IMR-90 (cell line): ENCODE results near the gene ADM. TPM values are rescaled to one million over a fixed set of nuclear protein-coding genes. Genes with fewer than 3 reads are reported as not detected.

Experiments used
- ATAC-seq: fragments of 200-7000 bp; cut with Tn5 transposase; 2 replicates; pipeline ENCODE4 v1.9.1; 2020; ENCODE audit warnings: low read depth, mild to moderate bottlenecking, moderate library complexity
- Bru-seq: library from RNA; stranded (reverse); fragments of 400-500 nt; gene quantifications from one replicate; lab custom pipeline; 2021; lab: Mats Ljungman, UMichigan
- BruChase-seq, 2 experiments: library from RNA; stranded (reverse); fragments of 400-500 nt; gene quantifications; one replicate each; lab custom pipeline; 2021; lab: Mats Ljungman, UMichigan
- BruUV-seq: library from RNA; stranded (reverse); fragments of 400-500 nt; replicated peaks from 2 replicates; lab custom pipeline; 2021; lab: Mats Ljungman, UMichigan
- CTCF ChIA-PET: fragments of 300-600 bp; formaldehyde crosslinking; extraction: SDS; loops from one replicate; lab custom pipeline; 2021; ENCODE audit warnings: antibody characterized with exemption; lab: Yijun Ruan, JAX
- POLR2A ChIA-PET: fragments of 300-600 bp; sonication (Branson Sonifier 250); formaldehyde crosslinking; loops from one replicate; lab custom pipeline; 2022; ENCODE audit warnings: antibody characterized with exemption; ENCODE audit not compliant: unreplicated experiment; lab: Charles Lee
- DNase-seq: peaks from one replicate; pipeline ENCODE4 v3.0.0; 2013
- H2AFZ ChIP-seq: replicated peaks from 2 replicates; pipeline ENCODE3; 2013; ENCODE audit warnings: low read length, mild to moderate bottlenecking; ENCODE audit not compliant: poor library complexity
- H2AK5ac ChIP-seq: 2 replicates; pipeline ENCODE4 v1.6.1; 2013; ENCODE audit warnings: low read depth, low read length, inconsistent platforms
- H2AK9ac ChIP-seq: replicated peaks from 2 replicates; pipeline ENCODE3; 2013; ENCODE audit warnings: mild to moderate bottlenecking, low read depth, low read length, moderate library complexity; ENCODE audit not compliant: poor library complexity
- H2BK120ac ChIP-seq: 2 replicates; pipeline ENCODE4 v1.6.1; 2013; ENCODE audit warnings: low read depth, low read length, inconsistent platforms
- H2BK15ac ChIP-seq: 3 replicates; pipeline ENCODE4 v1.6.1; 2013; ENCODE audit warnings: low read depth, low read length, inconsistent platforms
- H2BK20ac ChIP-seq: 2 replicates; pipeline ENCODE4 v1.6.1; 2013; ENCODE audit warnings: low read depth, mild to moderate bottlenecking, inconsistent platforms, low read length, moderate library complexity
- H2BK5ac ChIP-seq: 2 replicates; pipeline ENCODE4 v1.6.1; 2013; ENCODE audit warnings: mild to moderate bottlenecking, low read depth, low read length, inconsistent platforms; ENCODE audit not compliant: poor library complexity, severe bottlenecking
- H3K14ac ChIP-seq: replicated peaks from 2 replicates; pipeline ENCODE4 v1.6.1; 2013; ENCODE audit warnings: low read depth, low read length, inconsistent platforms
- H3K18ac ChIP-seq: 2 replicates; pipeline ENCODE4 v1.6.1; 2013; ENCODE audit warnings: low read depth, low read length, control low read depth
- H3K23ac ChIP-seq: 2 replicates; pipeline ENCODE4 v1.6.1; 2013; ENCODE audit warnings: low read depth, low read length, inconsistent platforms
- H3K27ac ChIP-seq: 2 replicates; pipeline ENCODE4 v1.5.1; 2013; ENCODE audit warnings: mild to moderate bottlenecking, control low read depth, low read length; ENCODE audit not compliant: insufficient read depth
- H3K27me3 ChIP-seq: 2 replicates; pipeline ENCODE4 v1.6.1; 2013; ENCODE audit warnings: low read length; ENCODE audit not compliant: control insufficient read depth, insufficient read depth
- H3K36me3 ChIP-seq: 2 replicates; pipeline ENCODE4 v1.6.1; 2013; ENCODE audit warnings: low read length, mixed read lengths; ENCODE audit not compliant: control insufficient read depth, insufficient read depth
- H3K4ac ChIP-seq: 2 replicates; pipeline ENCODE4 v1.6.1; 2013; ENCODE audit warnings: low read depth, low read length, inconsistent platforms
- H3K4me1 ChIP-seq: 2 replicates; pipeline ENCODE4 v1.6.1; 2013; ENCODE audit warnings: low read length, mixed read lengths; ENCODE audit not compliant: control insufficient read depth, insufficient read depth
- H3K4me2 ChIP-seq: 2 replicates; pipeline ENCODE4 v1.6.1; 2013; ENCODE audit warnings: low read depth, mild to moderate bottlenecking, control low read depth, low read length, moderate library complexity
- H3K4me3 ChIP-seq: 2 replicates; pipeline ENCODE4 v1.5.1; 2013; ENCODE audit warnings: low read depth, mild to moderate bottlenecking, control low read depth, low read length, moderate library complexity; ENCODE audit not compliant: insufficient read depth
- H3K56ac ChIP-seq: 2 replicates; pipeline ENCODE4 v1.6.1; 2013; ENCODE audit warnings: low read length, inconsistent platforms; ENCODE audit not compliant: insufficient read depth; ENCODE audit errors: extremely low read depth
- H3K79me1 ChIP-seq, 2 experiments: 2 replicates each; pipeline ENCODE4 v1.6.1; 2013; ENCODE audit warnings: low read length in 2 of 2, inconsistent platforms in 1 of 2, low read depth in 1 of 2
- H3K9ac ChIP-seq: 2 replicates; pipeline ENCODE4 v1.6.1; 2013; ENCODE audit warnings: low read depth, low read length, control low read depth
- H3K9me1 ChIP-seq: 2 replicates; pipeline ENCODE4 v1.6.1; 2013; ENCODE audit warnings: low read length, inconsistent platforms; ENCODE audit not compliant: insufficient read depth
- H3K9me3 ChIP-seq: 2 replicates; pipeline ENCODE4 v1.6.1; 2013; ENCODE audit warnings: low read length; ENCODE audit not compliant: control insufficient read depth, insufficient read depth
- H4K20me1 ChIP-seq: 2 replicates; pipeline ENCODE4 v1.6.1; 2013; ENCODE audit warnings: low read length, inconsistent platforms; ENCODE audit not compliant: insufficient read depth
- H4K5ac ChIP-seq: 2 replicates; pipeline ENCODE4 v1.6.1; 2013; ENCODE audit warnings: mild to moderate bottlenecking, low read depth, low read length, control low read depth
- H4K8ac ChIP-seq, 2 experiments: 2 replicates each; pipeline ENCODE4 v1.6.1; 2013; ENCODE audit warnings: low read depth in 2 of 2, low read length in 2 of 2, control low read depth in 1 of 2, inconsistent platforms in 1 of 2
- H4K91ac ChIP-seq: 2 replicates; pipeline ENCODE4 v1.6.1; 2013; ENCODE audit warnings: low read depth, low read length, inconsistent platforms; ENCODE audit not compliant: insufficient read depth
- CHD1 ChIP-seq: IDR thresholded peaks from 2 replicates; pipeline ENCODE4 v1.6.1; 2012; ENCODE audit warnings: low read depth, low read length, improper control_type of control experiment
- FOS ChIP-seq: fragments of 150-350 bp; IDR thresholded peaks from 2 replicates; pipeline ENCODE4 v1.6.1; 2016; ENCODE audit warnings: low read depth, low read length
- MAFK ChIP-seq: IDR thresholded peaks from 2 replicates; pipeline ENCODE4 v1.6.1; 2012; ENCODE audit warnings: low read depth, low read length, improper control_type of control experiment
- MAZ ChIP-seq: IDR thresholded peaks from 2 replicates; pipeline ENCODE4 v1.6.1; 2012; ENCODE audit warnings: low read depth, mild to moderate bottlenecking, low read length, improper control_type of control experiment, moderate library complexity, borderline replicate concordance
- MXI1 ChIP-seq: IDR thresholded peaks from 2 replicates; pipeline ENCODE4 v1.6.1; 2012; ENCODE audit warnings: low read depth, mild to moderate bottlenecking, low read length, moderate library complexity, borderline replicate concordance
- NFE2L2 ChIP-seq: fragments of 150-350 bp; IDR thresholded peaks from 2 replicates; pipeline ENCODE4 v1.6.1; 2016; ENCODE audit warnings: low read depth, mild to moderate bottlenecking, low read length
- POLR2A ChIP-seq: IDR thresholded peaks from 2 replicates; pipeline ENCODE4 v1.6.1; 2012; ENCODE audit warnings: mild to moderate bottlenecking, low read depth, low read length
- RCOR1 ChIP-seq: IDR thresholded peaks from 2 replicates; pipeline ENCODE4 v1.6.1; 2012; ENCODE audit warnings: mild to moderate bottlenecking, low read length, improper control_type of control experiment; ENCODE audit not compliant: insufficient replicate concordance
- RFX5 ChIP-seq: IDR thresholded peaks from 2 replicates; pipeline ENCODE4 v1.8.0; 2012; ENCODE audit warnings: low read depth, mild to moderate bottlenecking, low read length, moderate library complexity
- SMC3 ChIP-seq: fragments of 150-350 bp; IDR thresholded peaks from 2 replicates; pipeline ENCODE4 v1.6.1; 2016; ENCODE audit warnings: low read depth, mild to moderate bottlenecking, antibody characterized with exemption, low read length, moderate library complexity
- WGBS, 2 experiments: methylation state at CpG; one replicate each; pipeline versions ENCODE4 v1.1.5 to v1.1.7; 2013; ENCODE audit warnings: missing lambda C conversion rate in 2 of 2; ENCODE audit not compliant: insufficient read length in 1 of 2; ENCODE audit errors: extremely low coverage in 2 of 2; 5-methylcytosine and 5-hydroxymethylcytosine counted together
- dilution Hi-C: fragments of 300-500 bp; cut with HindIII; formaldehyde crosslinking; loops from one replicate; pipeline ENCODE4 v1.14.3; 2018; ENCODE audit warnings: low sequenced_read_pairs; ENCODE audit not compliant: unreplicated experiment
- in situ Hi-C: fragments of 300-500 bp; cut with MboI; formaldehyde crosslinking; loops from 3 replicates; pipeline ENCODE4 v1.14.3; 2019; ENCODE audit warnings: low sequenced_read_pairs, inconsistent platforms, mixed read lengths
- intact Hi-C: fragments of 100-400 bp; cut with micrococcal nuclease; formaldehyde crosslinking; loops from 2 replicates; pipeline ENCODE4 v1.10.0; 2022
- long read RNA-seq: library from polyadenylated mRNA; unstranded; transcript quantifications from one replicate; pipeline ENCODE4 v2.0.0, GENCODE V29; 2021; ENCODE audit not compliant: unreplicated experiment
- polyA plus RNA-seq, 3 experiments: library from polyadenylated mRNA; depleted of rRNA; stranded (reverse); fragments of >200 nt; gene quantifications; 2 replicates each; pipeline ENCODE4 v1.2.3, GENCODE V29; 2012; ENCODE audit warnings: low replicate concordance in 1 of 3
- total RNA-seq: library from RNA; depleted of rRNA; stranded (reverse); fragments of >200 nt; gene quantifications from 2 replicates; pipeline ENCODE4 v1.2.3, GENCODE V29; 2012; rRNA removed
- TF ChIP-seq, protein P1 (sequence below): conservative IDR thresholded peaks from 2 replicates; pipeline ENCODE4 v1.5.1; 2012; ENCODE audit warnings: mild to moderate bottlenecking, low read depth, low read length, improper control_type of control experiment

The ADM gene, protein sequence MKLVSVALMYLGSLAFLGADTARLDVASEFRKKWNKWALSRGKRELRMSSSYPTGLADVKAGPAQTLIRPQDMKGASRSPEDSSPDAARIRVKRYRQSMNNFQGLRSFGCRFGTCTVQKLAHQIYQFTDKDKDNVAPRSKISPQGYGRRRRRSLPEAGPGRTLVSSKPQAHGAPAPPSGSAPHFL
- total RNA-seq (328 and 559 TPM in 2 replicates), polyA plus RNA-seq (2012; rRNA removed) (268 and 357 TPM in 2 replicates), Bru-seq, nascent RNA (percentile 99 among the genes with signal in this experiment), BruChase-seq, experiment 1, labeled RNA remaining after a 6-hour chase (percentile 94 among the genes with signal in this experiment), BruChase-seq, experiment 2, labeled RNA remaining after a 2-hour chase (percentile 97 among the genes with signal in this experiment)
- 627 and 1,317 TPM in 2 replicates for polyA plus RNA-seq (2012; cell fraction: cytosol; rRNA removed)
- polyA plus RNA-seq (2012; cell fraction: nucleus; rRNA removed; ENCODE audit: low replicate concordance) = 480 and 671 TPM in 2 replicates
- long read RNA-seq, transcript ADM-206 (3 exons, 1,889 nt) = minor isoform, 16 of 337 reads
- long read RNA-seq, transcript ADM-202 (3 exons, 584 nt) = minor isoform, 6 of 337 reads
- long read RNA-seq, transcript ADM-201 (4 exons, 1,885 nt) = major isoform, 251 of 337 reads
- long read RNA-seq, transcript ADM-207 (2 exons, 1,839 nt) = minor isoform, 7 of 337 reads
- long read RNA-seq, partial matches to known transcripts = 11 of 337 reads
- long read RNA-seq, other reads (novel, unspliced or antisense) = 44 of 337 reads

DNA sequence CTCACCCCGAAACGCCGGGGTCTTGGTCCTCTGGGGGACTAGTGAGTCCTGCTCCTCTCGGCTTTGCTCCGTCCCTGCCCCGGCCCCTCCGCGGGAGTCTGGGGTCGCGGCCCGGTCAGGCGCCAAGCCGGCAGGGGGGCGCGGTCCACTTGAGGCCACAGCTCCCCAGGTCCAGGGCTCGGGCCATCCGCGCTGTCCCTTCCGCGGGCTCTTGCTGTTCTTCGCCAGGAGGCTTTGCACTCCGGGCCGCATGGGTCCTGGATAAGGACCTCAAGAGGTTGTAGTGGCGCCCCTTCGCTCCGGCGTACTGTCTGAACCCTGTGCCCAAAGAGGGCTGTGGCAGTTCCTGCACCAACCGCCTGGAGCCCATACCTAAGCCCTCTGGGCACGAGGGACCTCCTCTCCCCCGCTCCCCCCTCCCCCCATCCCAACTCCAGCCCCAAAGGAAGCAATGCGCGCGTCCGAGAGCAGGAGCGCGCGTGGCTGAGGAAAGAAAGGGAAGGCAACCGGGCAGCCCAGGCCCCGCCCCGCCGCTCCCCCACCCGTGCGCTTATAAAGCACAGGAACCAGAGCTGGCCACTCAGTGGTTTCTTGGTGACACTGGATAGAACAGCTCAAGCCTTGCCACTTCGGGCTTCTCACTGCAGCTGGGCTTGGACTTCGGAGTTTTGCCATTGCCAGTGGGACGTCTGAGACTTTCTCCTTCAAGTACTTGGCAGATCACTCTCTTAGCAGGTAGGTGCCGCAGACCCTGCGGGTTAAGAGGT lies at the start of gene ADM:
ADM (plus strand) TSS at position 579 of the 767 bp plus-strand sequence. CDS start 628 bp downstream, outside the sequence.
- Histone ChIP-seq H3K4me2 (peak within 1 kb of the TSS; percentile 97), H3K27me3 (no peaks in the 10 kb centered on the region), H3K9ac (peak within 1 kb of the TSS; percentile 99), H2BK15ac (peak within 1 kb of the TSS; percentile 95), H3K4ac (peak within 1 kb of the TSS; percentile 100), H3K9me3 (no peaks in the 10 kb centered on the region), H3K18ac (peak within 1 kb of the TSS; percentile 95), H2AK5ac (peak within 1 kb of the TSS; percentile 93), H3K56ac (peak within 1 kb of the TSS; percentile 99), H3K36me3 (peaks cover 22% of the 10 kb centered on the region), H4K8ac (peak within 1 kb of the TSS; percentile 70 to 98), H2AK9ac (peak within 1 kb of the TSS; percentile 99), H3K23ac (peak within 1 kb of the TSS; percentile 100), H3K79me1 (peaks cover 4 to 49% of the 10 kb centered on the region in 2 experiments), H2BK20ac (peak within 1 kb of the TSS; percentile 98), H3K9me1 (peaks cover 4% of the 10 kb centered on the region; the same call in 1 of the 2 replicates), H4K20me1 (peaks cover 43% of the 10 kb centered on the region), H4K5ac (peak within 1 kb of the TSS; percentile 96), H2BK5ac (peak within 1 kb of the TSS; percentile 99), H2AFZ (peak within 1 kb of the TSS; percentile 91), H4K91ac (peak within 1 kb of the TSS; percentile 100), H3K4me1 (peaks cover 10% of the 10 kb centered on the region), H2BK120ac (peak within 1 kb of the TSS; percentile 98), H3K14ac (peak within 1 kb of the TSS; percentile 100), H3K27ac (peak within 1 kb of the TSS; percentile 100), H3K4me3 (peak within 1 kb of the TSS; percentile 65)
- POLR2A ChIA-PET = interaction anchor here (0.6 to 2.3 kb wide), 22 partner anchors 9 to 1365 kb away, joined by 3 to 18 read pairs (median 5); partner anchors contain the start of gene WEE1
- in situ Hi-C loops = loop anchor here (5.0 to 25.0 kb wide), 3 partner anchors 97 to 692 kb away; no protein-coding TSS in a partner anchor
- intact Hi-C loops = loop anchor here (1.0 to 10.0 kb wide), 7 partner anchors 96 to 692 kb away; no protein-coding TSS in a partner anchor
- CTCF ChIA-PET = interaction anchor here (0.6 to 2.1 kb wide), 8 partner anchors 10 to 546 kb away, joined by 3 to 5 read pairs (median 4); no protein-coding TSS in a partner anchor
- dilution Hi-C loops = no loop called here
- 0% methylated on average over 22 of the region's 48 CpGs; no CpG with 5 or more reads in 1 of the 2 experiments for WGBS, 2 experiments
- no TSS peak for BruUV-seq
- DNase-seq (peak; percentile 93), ATAC-seq (peak; percentile 46)
- TF ChIP-seq, protein P1, sequence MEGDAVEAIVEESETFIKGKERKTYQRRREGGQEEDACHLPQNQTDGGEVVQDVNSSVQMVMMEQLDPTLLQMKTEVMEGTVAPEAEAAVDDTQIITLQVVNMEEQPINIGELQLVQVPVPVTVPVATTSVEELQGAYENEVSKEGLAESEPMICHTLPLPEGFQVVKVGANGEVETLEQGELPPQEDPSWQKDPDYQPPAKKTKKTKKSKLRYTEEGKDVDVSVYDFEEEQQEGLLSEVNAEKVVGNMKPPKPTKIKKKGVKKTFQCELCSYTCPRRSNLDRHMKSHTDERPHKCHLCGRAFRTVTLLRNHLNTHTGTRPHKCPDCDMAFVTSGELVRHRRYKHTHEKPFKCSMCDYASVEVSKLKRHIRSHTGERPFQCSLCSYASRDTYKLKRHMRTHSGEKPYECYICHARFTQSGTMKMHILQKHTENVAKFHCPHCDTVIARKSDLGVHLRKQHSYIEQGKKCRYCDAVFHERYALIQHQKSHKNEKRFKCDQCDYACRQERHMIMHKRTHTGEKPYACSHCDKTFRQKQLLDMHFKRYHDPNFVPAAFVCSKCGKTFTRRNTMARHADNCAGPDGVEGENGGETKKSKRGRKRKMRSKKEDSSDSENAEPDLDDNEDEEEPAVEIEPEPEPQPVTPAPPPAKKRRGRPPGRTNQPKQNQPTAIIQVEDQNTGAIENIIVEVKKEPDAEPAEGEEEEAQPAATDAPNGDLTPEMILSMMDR = peak; percentile 50
- TF ChIP-seq FOS (no peak), NFE2L2 (no peak), RFX5 (no peak), SMC3 (peak; percentile 27; the same call in 1 of the 2 replicates), MXI1 (no peak; the same call in 1 of the 2 replicates), MAZ (peak; percentile 79), POLR2A (peak; percentile 99), RCOR1 (no peak), CHD1 (peak; percentile 53), MAFK (no peak)
